ENCODE data around the gene EXOSC3. TPM values are rescaled to one million over a fixed set of nuclear protein-coding genes. Genes with fewer than 3 reads are reported as not detected.

EXOSC3 gene
- total and polyA plus RNA-seq, 2 of the 8 experiments (the other 6 are each of a cell fraction or from before 2014, with no cell fraction given), result 46.7 to 73.4 TPM

DNA sequence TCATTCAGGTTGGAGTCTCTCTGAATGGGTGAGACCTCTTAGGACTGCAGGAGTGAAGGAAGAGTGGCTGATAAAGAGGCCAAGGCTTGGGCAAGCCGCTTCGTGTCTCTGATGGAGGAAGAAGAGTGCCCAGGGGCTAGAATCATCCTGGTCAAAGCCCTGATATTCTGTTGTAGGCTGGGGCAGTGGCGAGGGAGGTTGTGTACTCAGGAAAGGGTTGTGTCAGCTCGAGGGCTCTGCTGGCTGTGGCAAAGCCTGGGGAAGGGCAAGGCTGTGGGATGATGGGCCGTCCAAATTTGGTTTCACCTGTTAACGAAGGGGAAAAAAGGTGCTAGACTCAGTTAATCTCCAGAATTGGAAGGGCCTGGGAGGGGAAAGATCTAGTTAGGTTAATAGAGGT is 33.7 kb downstream of the EXOSC3 start (continued):
- TF ChIP-seq, protein P1, sequence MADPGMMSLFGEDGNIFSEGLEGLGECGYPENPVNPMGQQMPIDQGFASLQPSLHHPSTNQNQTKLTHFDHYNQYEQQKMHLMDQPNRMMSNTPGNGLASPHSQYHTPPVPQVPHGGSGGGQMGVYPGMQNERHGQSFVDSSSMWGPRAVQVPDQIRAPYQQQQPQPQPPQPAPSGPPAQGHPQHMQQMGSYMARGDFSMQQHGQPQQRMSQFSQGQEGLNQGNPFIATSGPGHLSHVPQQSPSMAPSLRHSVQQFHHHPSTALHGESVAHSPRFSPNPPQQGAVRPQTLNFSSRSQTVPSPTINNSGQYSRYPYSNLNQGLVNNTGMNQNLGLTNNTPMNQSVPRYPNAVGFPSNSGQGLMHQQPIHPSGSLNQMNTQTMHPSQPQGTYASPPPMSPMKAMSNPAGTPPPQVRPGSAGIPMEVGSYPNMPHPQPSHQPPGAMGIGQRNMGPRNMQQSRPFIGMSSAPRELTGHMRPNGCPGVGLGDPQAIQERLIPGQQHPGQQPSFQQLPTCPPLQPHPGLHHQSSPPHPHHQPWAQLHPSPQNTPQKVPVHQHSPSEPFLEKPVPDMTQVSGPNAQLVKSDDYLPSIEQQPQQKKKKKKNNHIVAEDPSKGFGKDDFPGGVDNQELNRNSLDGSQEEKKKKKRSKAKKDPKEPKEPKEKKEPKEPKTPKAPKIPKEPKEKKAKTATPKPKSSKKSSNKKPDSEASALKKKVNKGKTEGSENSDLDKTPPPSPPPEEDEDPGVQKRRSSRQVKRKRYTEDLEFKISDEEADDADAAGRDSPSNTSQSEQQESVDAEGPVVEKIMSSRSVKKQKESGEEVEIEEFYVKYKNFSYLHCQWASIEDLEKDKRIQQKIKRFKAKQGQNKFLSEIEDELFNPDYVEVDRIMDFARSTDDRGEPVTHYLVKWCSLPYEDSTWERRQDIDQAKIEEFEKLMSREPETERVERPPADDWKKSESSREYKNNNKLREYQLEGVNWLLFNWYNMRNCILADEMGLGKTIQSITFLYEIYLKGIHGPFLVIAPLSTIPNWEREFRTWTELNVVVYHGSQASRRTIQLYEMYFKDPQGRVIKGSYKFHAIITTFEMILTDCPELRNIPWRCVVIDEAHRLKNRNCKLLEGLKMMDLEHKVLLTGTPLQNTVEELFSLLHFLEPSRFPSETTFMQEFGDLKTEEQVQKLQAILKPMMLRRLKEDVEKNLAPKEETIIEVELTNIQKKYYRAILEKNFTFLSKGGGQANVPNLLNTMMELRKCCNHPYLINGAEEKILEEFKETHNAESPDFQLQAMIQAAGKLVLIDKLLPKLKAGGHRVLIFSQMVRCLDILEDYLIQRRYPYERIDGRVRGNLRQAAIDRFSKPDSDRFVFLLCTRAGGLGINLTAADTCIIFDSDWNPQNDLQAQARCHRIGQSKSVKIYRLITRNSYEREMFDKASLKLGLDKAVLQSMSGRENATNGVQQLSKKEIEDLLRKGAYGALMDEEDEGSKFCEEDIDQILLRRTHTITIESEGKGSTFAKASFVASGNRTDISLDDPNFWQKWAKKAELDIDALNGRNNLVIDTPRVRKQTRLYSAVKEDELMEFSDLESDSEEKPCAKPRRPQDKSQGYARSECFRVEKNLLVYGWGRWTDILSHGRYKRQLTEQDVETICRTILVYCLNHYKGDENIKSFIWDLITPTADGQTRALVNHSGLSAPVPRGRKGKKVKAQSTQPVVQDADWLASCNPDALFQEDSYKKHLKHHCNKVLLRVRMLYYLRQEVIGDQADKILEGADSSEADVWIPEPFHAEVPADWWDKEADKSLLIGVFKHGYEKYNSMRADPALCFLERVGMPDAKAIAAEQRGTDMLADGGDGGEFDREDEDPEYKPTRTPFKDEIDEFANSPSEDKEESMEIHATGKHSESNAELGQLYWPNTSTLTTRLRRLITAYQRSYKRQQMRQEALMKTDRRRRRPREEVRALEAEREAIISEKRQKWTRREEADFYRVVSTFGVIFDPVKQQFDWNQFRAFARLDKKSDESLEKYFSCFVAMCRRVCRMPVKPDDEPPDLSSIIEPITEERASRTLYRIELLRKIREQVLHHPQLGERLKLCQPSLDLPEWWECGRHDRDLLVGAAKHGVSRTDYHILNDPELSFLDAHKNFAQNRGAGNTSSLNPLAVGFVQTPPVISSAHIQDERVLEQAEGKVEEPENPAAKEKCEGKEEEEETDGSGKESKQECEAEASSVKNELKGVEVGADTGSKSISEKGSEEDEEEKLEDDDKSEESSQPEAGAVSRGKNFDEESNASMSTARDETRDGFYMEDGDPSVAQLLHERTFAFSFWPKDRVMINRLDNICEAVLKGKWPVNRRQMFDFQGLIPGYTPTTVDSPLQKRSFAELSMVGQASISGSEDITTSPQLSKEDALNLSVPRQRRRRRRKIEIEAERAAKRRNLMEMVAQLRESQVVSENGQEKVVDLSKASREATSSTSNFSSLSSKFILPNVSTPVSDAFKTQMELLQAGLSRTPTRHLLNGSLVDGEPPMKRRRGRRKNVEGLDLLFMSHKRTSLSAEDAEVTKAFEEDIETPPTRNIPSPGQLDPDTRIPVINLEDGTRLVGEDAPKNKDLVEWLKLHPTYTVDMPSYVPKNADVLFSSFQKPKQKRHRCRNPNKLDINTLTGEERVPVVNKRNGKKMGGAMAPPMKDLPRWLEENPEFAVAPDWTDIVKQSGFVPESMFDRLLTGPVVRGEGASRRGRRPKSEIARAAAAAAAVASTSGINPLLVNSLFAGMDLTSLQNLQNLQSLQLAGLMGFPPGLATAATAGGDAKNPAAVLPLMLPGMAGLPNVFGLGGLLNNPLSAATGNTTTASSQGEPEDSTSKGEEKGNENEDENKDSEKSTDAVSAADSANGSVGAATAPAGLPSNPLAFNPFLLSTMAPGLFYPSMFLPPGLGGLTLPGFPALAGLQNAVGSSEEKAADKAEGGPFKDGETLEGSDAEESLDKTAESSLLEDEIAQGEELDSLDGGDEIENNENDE (IDR thresholded peaks at IDR 0.05; ENCODE audit: insufficient replicate concordance, low read length), result no peak
- TF ChIP-seq YY1 (IDR thresholded peaks at IDR 0.05; ENCODE audit: low read depth, low read length) (no peak), JUND (IDR thresholded peaks at IDR 0.05; ENCODE audit: low read length) (no peak), ASH2L (IDR thresholded peaks at IDR 0.05; ENCODE audit: low read length) (no peak), SIRT6 (IDR thresholded peaks at IDR 0.05; ENCODE audit: low read length) (no peak), BACH1 (IDR thresholded peaks at IDR 0.05; ENCODE audit: low read length) (no peak), GTF2F1 (IDR thresholded peaks at IDR 0.05; ENCODE audit: borderline replicate concordance, low read depth, low read length) (no peak), JUN (IDR thresholded peaks at IDR 0.05; ENCODE audit: low read depth, low read length) (no peak), EZH2 (IDR thresholded peaks at IDR 0.05; ENCODE audit: low read depth, low read length, severe bottlenecking) (no peak), SP4 (IDR thresholded peaks at IDR 0.05; ENCODE audit: low read length) (no peak), CBX8 (IDR thresholded peaks at IDR 0.05; ENCODE audit: borderline replicate concordance, low read depth, low read length) (no peak), CBX5 (IDR thresholded peaks at IDR 0.05; ENCODE audit: low read depth, low read length) (no peak), TAF7 (optimal IDR thresholded peaks at IDR 0.05; ENCODE audit: borderline replicate concordance, low read depth, low read length) (no peak)
